Naive thymus-derived CD4-positive, alpha-beta T cell (primary cell): ENCODE data around the gene HOXD9. TPM values are rescaled to one million over a fixed set of nuclear protein-coding genes. Genes with fewer than 3 reads are reported as not detected.

ENCODE experiments used
- ATAC-seq: fragments of 150-1000 bp; cut with Tn5 transposase; 2 replicates; pipeline ENCODE4 v1.10.0; 2021; ENCODE audit warnings: mild to moderate bottlenecking, moderate library complexity
- CTCF ChIA-PET: fragments of 350-600 bp; sonication (Branson Sonifier 250); formaldehyde crosslinking; loops from one replicate; lab custom pipeline; 2021; ENCODE audit warnings: antibody characterized with exemption; lab: Charles Lee
- POLR2A ChIA-PET: fragments of 350-600 bp; sonication (Branson Sonifier 250); formaldehyde crosslinking; loops from one replicate; lab custom pipeline; 2021; ENCODE audit warnings: antibody characterized with exemption, inconsistent platforms; lab: Charles Lee
- DNase-seq, 9 donors: peaks; one replicate each; pipeline versions ENCODE4 v3.0.0 to v3.0.0-alpha.2; 2020 to 2022; ENCODE audit warnings: mixed read lengths in 1 of 9
- H3K27ac ChIP-seq: one replicate; pipeline ENCODE4 v1.7.0; 2013; ENCODE audit warnings: mild to moderate bottlenecking, low read depth, low read length, moderate library complexity
- H3K27me3 ChIP-seq, 2 donors: one replicate each; pipeline ENCODE4 v1.7.0; 2013; ENCODE audit warnings: low read length in 2 of 2, mild to moderate bottlenecking in 2 of 2, moderate library complexity in 2 of 2; ENCODE audit not compliant: control insufficient read depth in 2 of 2, insufficient read depth in 2 of 2
- H3K36me3 ChIP-seq, 3 experiments: 1 replicate in 2 of 3; 2 replicates in 1 of 3; pipeline ENCODE4 v1.7.0; 2013; ENCODE audit warnings: low read length in 3 of 3, mild to moderate bottlenecking in 3 of 3, moderate library complexity in 1 of 3; ENCODE audit not compliant: insufficient read depth in 3 of 3, control insufficient read depth in 2 of 3
- H3K4me1 ChIP-seq, 2 donors: one replicate each; pipeline ENCODE4 v1.7.0; 2013; ENCODE audit warnings: low read length in 2 of 2, mild to moderate bottlenecking in 2 of 2, moderate library complexity in 1 of 2; ENCODE audit not compliant: control insufficient read depth in 2 of 2, insufficient read depth in 2 of 2
- H3K4me3 ChIP-seq: 2 replicates; pipeline ENCODE4 v1.7.0; 2013; ENCODE audit warnings: mild to moderate bottlenecking, low read length
- H3K9me3 ChIP-seq, 3 experiments: 1 replicate in 2 of 3; 2 replicates in 1 of 3; pipeline ENCODE4 v1.7.0; 2013; ENCODE audit warnings: low read length in 3 of 3; ENCODE audit not compliant: control insufficient read depth in 2 of 3
- H3K27ac Mint-ChIP-seq, 9 donors: one replicate each; pipeline ENCODE4 v1.8.0; 2020 to 2022; ENCODE audit warnings: mixed read lengths in 9 of 9, mild to moderate bottlenecking in 8 of 9, moderate library complexity in 5 of 9, inconsistent platforms in 2 of 9
- H3K27me3 Mint-ChIP-seq, 5 donors: one replicate each; pipeline ENCODE4 v1.8.0; 2021 to 2022; ENCODE audit warnings: mixed read lengths in 5 of 5, mild to moderate bottlenecking in 1 of 5
- H3K36me3 Mint-ChIP-seq, 5 donors: one replicate each; pipeline ENCODE4 v1.8.0; 2020 to 2022; ENCODE audit warnings: mixed read lengths in 5 of 5, mild to moderate bottlenecking in 3 of 5, inconsistent platforms in 1 of 5
- H3K4me1 Mint-ChIP-seq, 7 donors: one replicate each; pipeline ENCODE4 v1.8.0; 2020 to 2022; ENCODE audit warnings: mixed read lengths in 7 of 7, mild to moderate bottlenecking in 3 of 7, inconsistent platforms in 1 of 7
- H3K4me3 Mint-ChIP-seq, 10 donors: one replicate each; pipeline ENCODE4 v1.8.0; 2020 to 2022; ENCODE audit warnings: mild to moderate bottlenecking in 10 of 10, mixed read lengths in 10 of 10, moderate library complexity in 6 of 10, inconsistent platforms in 2 of 10
- H3K9me3 Mint-ChIP-seq, 11 donors: one replicate each; pipeline ENCODE4 v1.8.0; 2020 to 2022; ENCODE audit warnings: mixed read lengths in 11 of 11, mild to moderate bottlenecking in 4 of 11, inconsistent platforms in 1 of 11, moderate library complexity in 1 of 11
- intact Hi-C, 2 donors: fragments of 100-400 bp; cut with micrococcal nuclease; formaldehyde crosslinking; loops; one replicate each; pipeline ENCODE4 v1.15.1; 2023
- polyA plus RNA-seq, 2 donors: library from polyadenylated mRNA; unstranded; fragments of 300-500 nt; fragmentation: Illumina TruSeq; gene quantifications; one replicate each; pipeline ENCODE4 v1.2.3, GENCODE V29; 2021
- total RNA-seq, 6 experiments: library from RNA in 5 of 6; stranded (reverse) in 5 of 6; gene quantifications; 1 replicate in 5 of 6; 2 replicates in 1 of 6; pipeline ENCODE4 v1.2.3 and lab custom pipeline; 2021 to 2026

HOXD9 gene
- total and polyA plus RNA-seq, 7 experiments from 2014 or later = not detected

DNA sequence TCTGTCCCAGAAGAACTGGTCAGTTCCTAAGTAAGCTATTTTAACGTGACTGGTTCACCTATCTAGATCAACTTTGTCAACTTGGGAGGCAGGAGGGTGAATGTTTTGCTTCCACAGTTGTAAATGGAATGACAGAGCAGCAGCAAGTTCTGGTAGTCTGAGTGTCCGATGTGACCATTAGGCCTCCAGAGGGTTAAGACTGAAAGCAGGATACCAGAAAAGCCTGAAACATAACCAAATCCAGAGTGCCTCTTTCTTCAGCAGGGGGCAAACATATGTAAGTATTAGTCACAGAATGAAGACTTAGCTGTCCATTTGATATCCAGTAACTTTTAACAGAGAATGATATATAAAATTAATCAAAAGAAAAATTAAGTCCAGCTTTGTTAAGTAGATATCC, 43.8 kb downstream of the HOXD9 start:
- H3K27me3 Mint-ChIP-seq = peaks cover 80 to 99% (median 88%) of the 10 kb centered on the region in 5 donors
- no peak for DNase-seq
- H3K27ac Mint-ChIP-seq = no peak overlapping the region
- H3K4me3 ChIP-seq = no peak overlapping the region
- H3K9me3 ChIP-seq = peaks cover 0 to 5% (median 0%) of the 10 kb centered on the region in 3 experiments
- peaks cover 3 to 52% of the 10 kb centered on the region in 2 donors for H3K27me3 ChIP-seq
- peaks cover 0 to 8% (median 0%) of the 10 kb centered on the region in 5 donors for H3K36me3 Mint-ChIP-seq
- CTCF ChIA-PET = no interaction called here
- intact Hi-C loops = loop anchor here in 1 of 2 donors (10.0 kb wide), 1 partner anchor 1831 kb away; the partner anchor contains the start of gene SP9
- POLR2A ChIA-PET = no interaction called here
- no peaks in the 10 kb centered on the region for H3K36me3 ChIP-seq
- peaks cover 3 to 15% (median 9%) of the 10 kb centered on the region in 7 donors for H3K4me1 Mint-ChIP-seq
- no peak overlapping the region for H3K27ac ChIP-seq
- no peaks in the 10 kb centered on the region for H3K4me1 ChIP-seq
- no peak for ATAC-seq
- H3K9me3 Mint-ChIP-seq = peaks cover 0 to 29% (median 6%) of the 10 kb centered on the region in 11 donors
- no peak overlapping the region for H3K4me3 Mint-ChIP-seq

DNA sequence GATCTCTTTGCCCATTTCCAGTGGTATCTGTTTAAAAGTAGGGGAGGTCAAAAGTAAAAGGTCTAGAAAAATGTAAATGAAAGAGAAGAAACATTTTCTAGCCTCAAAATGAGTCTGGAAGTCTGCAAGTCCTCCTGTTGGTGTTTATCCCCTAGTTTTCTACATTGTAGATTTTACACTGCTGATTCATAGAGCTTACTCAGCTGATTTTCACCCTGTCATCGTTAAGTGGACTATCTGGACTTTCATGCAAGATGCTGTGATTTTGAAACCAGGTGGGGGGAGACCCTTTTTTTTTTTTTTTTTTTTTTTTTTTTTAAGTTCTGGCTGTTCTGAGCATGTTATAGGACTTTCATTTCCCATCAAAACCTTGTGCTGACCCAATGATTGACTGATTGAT, 44.9 kb downstream of the HOXD9 start:
- Histone ChIP-seq H3K27me3 (peaks cover 3 to 44% of the 10 kb centered on the region in 2 donors), H3K27ac (no peak overlapping the region), H3K4me1 (no peaks in the 10 kb centered on the region), H3K4me3 (no peak overlapping the region), H3K36me3 (no peaks in the 10 kb centered on the region), H3K9me3 (peaks cover 0 to 5% (median 0%) of the 10 kb centered on the region in 3 experiments)
- Mint-ChIP-seq H3K27ac (no peak overlapping the region), H3K4me3 (no peak overlapping the region), H3K9me3 (peaks cover 0 to 26% (median 4%) of the 10 kb centered on the region in 11 donors), H3K27me3 (peaks cover 77 to 97% (median 83%) of the 10 kb centered on the region in 5 donors), H3K4me1 (peaks cover 3 to 18% (median 15%) of the 10 kb centered on the region in 7 donors), H3K36me3 (peaks cover 0 to 8% (median 0%) of the 10 kb centered on the region in 5 donors)
- CTCF ChIA-PET = interaction anchor here (0.6 kb wide), 1 partner anchor 279 kb away, joined by 3 read pairs; no protein-coding TSS in a partner anchor
- intact Hi-C loops = loop anchor here in 1 of 2 donors (10.0 kb wide), 1 partner anchor 1833 kb away; the partner anchor contains the start of gene SP9
- DNase-seq (no peak), ATAC-seq (no peak)
- POLR2A ChIA-PET = interaction anchor here (0.7 kb wide), 1 partner anchor 15 kb away, joined by 3 read pairs; no protein-coding TSS in a partner anchor

DNA sequence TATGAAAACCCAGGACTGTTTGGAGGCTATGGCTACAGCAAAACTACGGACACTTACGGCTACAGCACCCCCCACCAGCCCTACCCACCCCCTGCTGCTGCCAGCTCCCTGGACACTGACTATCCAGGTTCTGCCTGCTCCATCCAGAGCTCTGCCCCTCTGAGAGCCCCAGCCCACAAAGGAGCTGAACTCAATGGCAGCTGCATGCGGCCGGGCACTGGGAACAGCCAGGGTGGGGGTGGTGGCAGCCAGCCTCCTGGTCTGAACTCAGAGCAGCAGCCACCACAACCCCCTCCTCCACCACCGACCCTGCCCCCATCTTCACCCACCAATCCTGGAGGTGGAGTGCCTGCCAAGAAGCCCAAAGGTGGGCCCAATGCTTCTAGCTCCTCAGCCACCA, 46.7 kb downstream of the HOXD9 start:
- peaks cover 0 to 3% (median 0%) of the 10 kb centered on the region in 5 donors for H3K36me3 Mint-ChIP-seq
- no peak overlapping the region for H3K27ac Mint-ChIP-seq
- intact Hi-C loops = loop anchor here in 1 of 2 donors (10.0 kb wide), 1 partner anchor 1834 kb away; the partner anchor contains the start of gene SP9
- Histone ChIP-seq H3K4me1 (no peaks in the 10 kb centered on the region), H3K27me3 (peaks cover 11 to 50% of the 10 kb centered on the region in 2 donors), H3K4me3 (no peak overlapping the region), H3K27ac (no peak overlapping the region), H3K36me3 (no peaks in the 10 kb centered on the region), H3K9me3 (peaks cover 0 to 3% (median 0%) of the 10 kb centered on the region in 3 experiments)
- POLR2A ChIA-PET = no interaction called here
- ATAC-seq (no peak), DNase-seq (no peak)
- H3K4me1 Mint-ChIP-seq = peaks cover 2 to 33% (median 17%) of the 10 kb centered on the region in 7 donors
- no peak overlapping the region for H3K4me3 Mint-ChIP-seq
- H3K9me3 Mint-ChIP-seq = peaks cover 0 to 30% (median 5%) of the 10 kb centered on the region in 11 donors
- H3K27me3 Mint-ChIP-seq = peaks cover 82 to 97% (median 85%) of the 10 kb centered on the region in 5 donors
- CTCF ChIA-PET = no interaction called here

GRCh38 chr2:176169711-176170110, 47.2 kb downstream of the HOXD9 start:
- CTCF ChIA-PET = no interaction called here
- peaks cover 12 to 49% of the 10 kb centered on the region in 2 donors for H3K27me3 ChIP-seq
- intact Hi-C loops = loop anchor here in 1 of 2 donors (10.0 kb wide), 1 partner anchor 1835 kb away; the partner anchor contains the start of gene SP9

GRCh38 chr2:176170602-176171305, 48.2 kb downstream of the HOXD9 start:
- no peaks in the 10 kb centered on the region for H3K36me3 Mint-ChIP-seq
- CTCF ChIA-PET = interaction anchor here (0.6 kb wide), 1 partner anchor 51 kb away, joined by 4 read pairs; no protein-coding TSS in a partner anchor
- ATAC-seq = no peak

More at GRCh38 chr2:176169711-176170110, 47.2 kb downstream of the HOXD9 start:
- peaks cover 0 to 32% (median 14%) of the 10 kb centered on the region in 7 donors for H3K4me1 Mint-ChIP-seq
- Histone ChIP-seq H3K4me1 (no peaks in the 10 kb centered on the region), H3K36me3 (no peaks in the 10 kb centered on the region), H3K4me3 (no peak overlapping the region), H3K27ac (no peak overlapping the region), H3K9me3 (no peaks in the 10 kb centered on the region)
- H3K27me3 Mint-ChIP-seq = peaks cover 83 to 97% (median 85%) of the 10 kb centered on the region in 5 donors
- DNase-seq (no peak), ATAC-seq (no peak)
- H3K4me3 Mint-ChIP-seq = no peak overlapping the region
- H3K36me3 Mint-ChIP-seq = no peaks in the 10 kb centered on the region
- peaks cover 0 to 28% (median 4%) of the 10 kb centered on the region in 11 donors for H3K9me3 Mint-ChIP-seq
- no peak overlapping the region for H3K27ac Mint-ChIP-seq
- POLR2A ChIA-PET = no interaction called here

GRCh38 chr2:176171351-176172006, 49.0 kb downstream of the HOXD9 start:
- Histone ChIP-seq H3K4me3 (no peak overlapping the region), H3K9me3 (no peaks in the 10 kb centered on the region), H3K27ac (no peak overlapping the region), H3K36me3 (no peaks in the 10 kb centered on the region), H3K27me3 (peaks cover 17 to 53% of the 10 kb centered on the region in 2 donors), H3K4me1 (no peaks in the 10 kb centered on the region)
- H3K36me3 Mint-ChIP-seq = peaks cover 0 to 1% (median 0%) of the 10 kb centered on the region in 5 donors
- DNase-seq = no peak
- H3K4me1 Mint-ChIP-seq = peaks cover 0 to 32% (median 15%) of the 10 kb centered on the region in 7 donors
- ATAC-seq = no peak
- POLR2A ChIA-PET = no interaction called here
- peak overlapping the region in 1 of 10 donors; percentile 41 for H3K4me3 Mint-ChIP-seq
- H3K27ac Mint-ChIP-seq = no peak overlapping the region
- intact Hi-C loops = loop anchor here in 1 of 2 donors (2.0 kb wide), 1 partner anchor 15 kb away; no protein-coding TSS in a partner anchor
- CTCF ChIA-PET = no interaction called here
- peaks cover 82 to 97% (median 87%) of the 10 kb centered on the region in 5 donors for H3K27me3 Mint-ChIP-seq
- peaks cover 0 to 28% (median 4%) of the 10 kb centered on the region in 11 donors for H3K9me3 Mint-ChIP-seq

More at GRCh38 chr2:176170602-176171305, 48.2 kb downstream of the HOXD9 start:
- Mint-ChIP-seq H3K4me3 (no peak overlapping the region), H3K27me3 (peaks cover 82 to 97% (median 87%) of the 10 kb centered on the region in 5 donors), H3K4me1 (peaks cover 0 to 32% (median 15%) of the 10 kb centered on the region in 7 donors), H3K9me3 (peaks cover 0 to 28% (median 4%) of the 10 kb centered on the region in 11 donors), H3K27ac (peak overlapping the region in 1 of 9 donors; percentile 75)
- H3K36me3 ChIP-seq = no peaks in the 10 kb centered on the region
- H3K4me1 ChIP-seq = no peaks in the 10 kb centered on the region
- H3K9me3 ChIP-seq = no peaks in the 10 kb centered on the region
- DNase-seq = no peak
- H3K27me3 ChIP-seq = peaks cover 12 to 50% of the 10 kb centered on the region in 2 donors
- no peak overlapping the region for H3K4me3 ChIP-seq
- H3K27ac ChIP-seq = no peak overlapping the region
- POLR2A ChIA-PET = no interaction called here
- intact Hi-C loops = no loop called here
